RWPE1 (cell line): ENCODE data around the gene RAD54L2.
"Not testable (repeated sequence)": the region's sequence is repeated elsewhere in the genome, so short reads cannot be mapped to it uniquely, and the experiment has no call there.

ENCODE experiments used
- CTCF ChIA-PET: fragments of 350-600 bp; sonication (Branson Sonifier 250); formaldehyde crosslinking; extraction: SDS; loops from one replicate; lab custom pipeline; 2021; lab: Yijun Ruan, JAX
- POLR2A ChIA-PET: fragments of 400-600 bp; formaldehyde crosslinking; extraction: SDS; loops from one replicate; lab custom pipeline; 2020; ENCODE audit warnings: antibody characterized with exemption; ENCODE audit not compliant: low non-redundant PET; lab: Yijun Ruan, JAX
- DNase-seq: peaks from one replicate; pipeline ENCODE4 v3.0.0; 2012; ENCODE audit warnings: low spot score
- H3K27ac ChIP-seq: fragments of 450-650 bp; 2 replicates; pipeline ENCODE4 v1.5.1; 2017
- TF ChIP-seq, protein P1 (sequence below): fragments of 450-650 bp; conservative IDR thresholded peaks from 2 replicates; pipeline ENCODE4 v1.5.1; 2017; ENCODE audit warnings: low read depth, mild to moderate bottlenecking

The RAD54L2 gene

DNA sequence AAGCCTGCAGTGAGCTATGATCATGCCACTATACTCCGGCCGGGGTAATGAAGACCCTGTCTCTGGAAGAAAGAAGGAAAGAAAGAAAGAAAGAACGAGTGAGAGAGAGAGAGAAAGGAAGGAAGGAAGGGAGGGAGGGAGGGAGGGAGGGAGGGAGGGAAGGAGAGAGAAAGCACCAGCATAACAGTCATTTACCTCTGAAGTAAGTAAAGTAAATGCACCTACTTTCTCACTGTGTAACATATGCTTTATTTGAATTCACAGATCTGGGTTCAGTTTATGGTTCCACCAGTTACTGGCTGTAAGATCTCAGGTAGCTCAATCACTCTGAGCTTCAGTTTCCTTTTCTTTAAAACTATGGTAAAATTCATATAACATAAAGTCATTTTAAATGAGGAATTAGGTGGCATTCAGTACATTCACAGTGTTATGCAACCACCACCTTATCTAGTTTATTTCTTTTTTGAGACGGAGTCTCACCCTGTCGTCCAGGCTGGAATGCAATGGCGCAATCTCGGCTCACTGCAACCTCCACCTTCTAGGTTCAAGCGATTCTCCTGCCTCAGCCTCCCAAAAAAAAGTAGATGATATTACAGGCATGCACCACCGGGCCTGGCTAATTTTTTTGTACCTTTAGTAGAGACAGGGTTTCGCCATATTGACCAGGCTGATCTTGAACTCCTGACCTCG is 16.1 kb upstream of the RAD54L2 start:
- CTCF ChIA-PET, result interaction anchor here (0.6 kb wide), 1 partner anchor 586 kb away, joined by 3 read pairs; no protein-coding TSS in a partner anchor
- H3K27ac ChIP-seq, result no peak overlapping the region
- POLR2A ChIA-PET, result no interaction called here
- DNase-seq, result no peak
- TF ChIP-seq, protein P1, sequence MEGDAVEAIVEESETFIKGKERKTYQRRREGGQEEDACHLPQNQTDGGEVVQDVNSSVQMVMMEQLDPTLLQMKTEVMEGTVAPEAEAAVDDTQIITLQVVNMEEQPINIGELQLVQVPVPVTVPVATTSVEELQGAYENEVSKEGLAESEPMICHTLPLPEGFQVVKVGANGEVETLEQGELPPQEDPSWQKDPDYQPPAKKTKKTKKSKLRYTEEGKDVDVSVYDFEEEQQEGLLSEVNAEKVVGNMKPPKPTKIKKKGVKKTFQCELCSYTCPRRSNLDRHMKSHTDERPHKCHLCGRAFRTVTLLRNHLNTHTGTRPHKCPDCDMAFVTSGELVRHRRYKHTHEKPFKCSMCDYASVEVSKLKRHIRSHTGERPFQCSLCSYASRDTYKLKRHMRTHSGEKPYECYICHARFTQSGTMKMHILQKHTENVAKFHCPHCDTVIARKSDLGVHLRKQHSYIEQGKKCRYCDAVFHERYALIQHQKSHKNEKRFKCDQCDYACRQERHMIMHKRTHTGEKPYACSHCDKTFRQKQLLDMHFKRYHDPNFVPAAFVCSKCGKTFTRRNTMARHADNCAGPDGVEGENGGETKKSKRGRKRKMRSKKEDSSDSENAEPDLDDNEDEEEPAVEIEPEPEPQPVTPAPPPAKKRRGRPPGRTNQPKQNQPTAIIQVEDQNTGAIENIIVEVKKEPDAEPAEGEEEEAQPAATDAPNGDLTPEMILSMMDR, result no peak

DNA sequence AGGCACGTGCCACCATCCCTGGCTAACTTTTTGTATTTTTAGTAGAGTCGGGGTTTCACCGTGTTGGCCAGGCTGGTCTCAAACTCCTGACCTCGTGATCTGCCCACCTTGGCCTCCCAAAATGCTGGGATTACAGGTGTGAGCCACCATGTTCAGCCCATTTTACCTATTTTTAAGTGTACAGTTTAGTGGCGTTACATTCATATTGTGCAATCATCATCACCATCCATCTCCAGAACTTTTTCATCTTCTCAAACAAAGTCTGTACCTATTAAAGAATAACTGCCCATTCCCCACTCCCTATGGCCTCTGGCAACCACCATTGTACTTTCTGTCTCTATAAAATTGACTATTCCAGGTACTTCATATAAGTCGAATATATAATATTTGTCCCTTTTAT is 13.6 kb upstream of the RAD54L2 start:
- CTCF ChIA-PET, POLR2A ChIA-PET, DNase-seq, H3K27ac ChIP-seq: not testable (repeated sequence)

DNA sequence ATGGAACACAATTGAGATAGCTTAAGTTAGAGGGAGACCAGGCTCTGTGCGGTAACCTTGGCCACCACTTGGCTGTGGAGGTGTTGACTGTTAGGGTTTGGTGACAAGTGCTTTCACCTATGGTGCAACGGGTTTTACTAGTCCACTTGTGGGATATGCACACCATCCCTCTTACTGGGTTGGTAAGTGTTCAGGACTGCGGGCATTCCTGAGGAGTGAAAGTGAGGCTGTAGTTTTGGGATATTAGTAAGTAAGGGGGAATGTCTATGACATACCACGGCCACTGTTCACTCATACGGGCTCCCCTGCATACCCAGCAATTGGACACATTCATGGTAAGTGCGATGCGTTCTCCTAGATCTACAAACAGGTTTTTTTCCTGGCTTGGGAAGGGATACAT is 8.0 kb upstream of the RAD54L2 start:
- H3K27ac ChIP-seq, result no peak overlapping the region
- no peak for DNase-seq
- CTCF ChIA-PET, result no interaction called here
- TF ChIP-seq, protein P1, result no peak
- POLR2A ChIA-PET, result no interaction called here

DNA sequence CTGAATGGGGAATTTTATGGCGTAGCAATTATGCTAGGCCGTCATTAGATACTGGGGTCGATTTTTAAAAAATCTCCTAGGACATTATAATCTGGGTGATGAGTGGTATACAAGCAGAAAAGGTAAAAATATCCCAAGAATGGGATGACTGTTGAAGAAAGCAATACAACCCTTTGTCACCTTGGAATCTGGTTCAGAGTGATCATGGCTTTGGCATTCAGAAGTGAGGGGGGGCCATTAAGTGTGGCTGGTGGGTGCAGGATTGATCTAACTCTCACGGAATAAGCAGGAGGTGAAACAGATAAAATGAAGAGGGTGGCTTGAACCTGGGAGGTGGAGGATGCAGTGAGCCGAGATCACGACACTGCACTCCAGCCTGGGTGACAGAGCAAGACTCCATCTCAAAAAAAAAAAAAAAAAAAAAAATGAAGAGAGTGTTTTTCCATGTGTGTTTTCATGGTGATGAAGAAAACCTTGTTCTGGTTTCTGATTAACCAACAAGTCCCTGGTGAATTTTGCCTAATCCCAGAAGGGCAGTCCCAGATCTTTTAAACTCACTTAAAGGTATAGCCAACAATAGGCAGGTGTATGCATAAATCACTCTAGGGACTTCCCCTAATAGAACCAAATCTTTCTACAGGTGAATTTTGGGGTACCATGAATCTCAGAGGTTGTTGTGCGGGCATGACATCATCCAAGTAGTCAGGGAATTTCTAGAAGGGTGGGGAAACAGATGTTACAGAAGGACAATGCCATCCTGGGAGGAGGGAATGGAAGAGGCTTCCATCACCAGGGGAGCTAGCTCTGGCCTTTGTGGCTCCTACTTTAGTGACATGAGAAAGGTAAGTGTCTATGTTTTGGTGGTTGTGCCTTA is 3.1 kb upstream of the RAD54L2 start:
- no peak for DNase-seq
- POLR2A ChIA-PET, result no interaction called here
- CTCF ChIA-PET, result no interaction called here
- TF ChIP-seq, protein P1, result no peak
- no peak overlapping the region for H3K27ac ChIP-seq

DNA sequence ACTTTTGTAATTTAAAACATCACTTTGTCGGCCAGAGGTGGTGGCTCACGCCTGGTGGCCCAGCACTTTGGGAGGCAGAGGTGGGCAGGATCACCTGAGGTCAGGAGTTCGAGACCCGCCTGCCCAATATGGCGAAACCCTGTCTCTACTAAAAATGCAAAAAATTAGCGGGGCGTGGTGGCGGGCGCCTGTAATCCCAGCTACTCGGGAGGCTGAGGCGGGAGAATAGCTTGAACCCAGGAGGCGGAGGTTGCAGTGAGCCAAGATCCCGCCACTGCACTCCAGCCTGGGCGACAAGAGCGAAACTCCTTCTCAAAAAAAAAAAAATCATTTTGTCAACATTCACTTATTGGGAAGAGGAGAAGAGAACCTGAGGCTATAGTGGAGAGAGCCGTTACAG is 888 bp upstream of the RAD54L2 start:
- POLR2A ChIA-PET, DNase-seq: not testable (repeated sequence)
- CTCF ChIA-PET, result interaction anchor here (0.5 kb wide), 1 partner anchor 1145 kb away, joined by 3 read pairs; no protein-coding TSS in a partner anchor
- peak overlapping the region; percentile 91 for H3K27ac ChIP-seq

DNA sequence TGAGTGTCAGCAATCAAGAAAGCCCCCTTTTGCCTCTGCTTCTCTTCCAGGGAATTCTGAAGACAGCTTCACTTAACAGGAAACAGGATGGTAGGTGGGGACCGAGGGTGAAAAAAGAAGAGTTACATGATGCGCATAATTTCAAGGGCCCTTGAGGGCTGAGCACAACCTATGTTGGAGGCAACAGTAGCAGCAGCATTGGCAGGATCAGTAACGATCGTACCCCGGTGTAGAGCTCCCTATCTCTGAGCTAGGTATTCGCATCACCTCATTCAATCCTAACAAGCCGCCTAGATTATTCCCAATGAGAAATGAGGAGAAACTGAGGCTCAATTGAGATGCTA is 432 bp upstream of the RAD54L2 start:
- TF ChIP-seq, protein P1, result no peak
- POLR2A ChIA-PET, result interaction anchor here (1.6 kb wide), 1 partner anchor 38 kb away, joined by 4 read pairs; the partner anchor contains the start of gene DCAF1
- CTCF ChIA-PET, result interaction anchor here (0.5 kb wide), 1 partner anchor 1146 kb away, joined by 3 read pairs; no protein-coding TSS in a partner anchor
- DNase-seq, result no peak
- H3K27ac ChIP-seq, result peak overlapping the region; percentile 91

DNA sequence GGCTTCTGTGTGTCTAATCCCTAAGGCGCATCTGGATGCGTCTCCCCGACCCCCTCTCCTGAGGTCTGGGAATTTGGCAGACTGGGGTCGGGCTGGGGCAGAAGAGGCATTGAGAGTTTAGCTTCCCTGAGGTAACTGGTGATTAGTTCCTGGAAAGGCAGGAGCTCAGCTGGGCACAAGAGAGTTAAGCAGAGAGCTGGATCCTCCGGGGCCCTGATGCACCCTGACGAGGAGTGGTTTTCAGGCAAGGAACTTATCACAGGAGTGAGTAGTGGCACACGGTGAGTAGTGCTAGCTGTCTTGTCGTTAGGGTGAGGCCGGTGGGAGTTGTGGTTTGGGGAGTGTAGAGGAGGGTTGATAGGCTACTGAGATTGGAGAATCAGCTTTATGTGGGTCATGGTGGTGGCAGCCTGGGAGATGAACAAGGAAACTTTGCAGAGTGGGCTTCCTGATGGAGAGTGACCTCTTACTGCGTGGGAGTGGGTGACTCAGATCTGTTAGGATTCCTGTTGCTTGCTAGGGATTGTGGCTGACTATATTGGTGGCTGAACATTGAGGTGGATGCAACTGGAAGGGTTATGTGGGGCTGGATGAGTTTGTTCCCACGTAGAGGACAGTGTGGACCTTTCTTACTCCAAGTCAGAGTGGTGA is 897 bp downstream of the RAD54L2 start:
- H3K27ac ChIP-seq, result peak overlapping the region; percentile 91
- ChIA-PET POLR2A (interaction anchor here (1.6 kb wide), 1 partner anchor 40 kb away, joined by 4 read pairs; the partner anchor contains the start of gene DCAF1), CTCF (interaction anchor here (0.6 kb wide), 2 partner anchors 142 to 460 kb away, joined by 3 read pairs; no protein-coding TSS in a partner anchor)
- TF ChIP-seq, protein P1, result no peak
- DNase-seq, result peak; percentile 41

DNA sequence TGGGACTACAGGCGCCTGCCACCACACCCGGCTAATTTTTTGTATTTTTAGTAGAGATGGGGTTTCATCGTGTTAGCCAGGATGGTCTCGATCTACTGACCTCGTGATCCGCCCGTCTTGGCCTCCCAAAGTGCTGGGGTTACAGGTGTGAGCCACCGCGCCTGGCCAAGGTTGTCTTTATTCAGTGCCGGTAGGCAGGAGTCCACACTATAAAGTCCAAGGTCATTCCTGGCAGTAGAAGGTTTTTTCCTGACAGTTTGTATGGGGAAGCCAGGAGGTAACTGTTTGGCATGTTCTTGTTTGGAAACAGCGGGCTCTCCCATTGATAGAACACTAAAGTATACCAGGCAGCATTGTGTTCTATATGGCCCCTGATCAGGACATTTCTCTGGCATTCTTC is 4.1 kb downstream of the RAD54L2 start:
- POLR2A ChIA-PET, DNase-seq, CTCF ChIA-PET: not testable (repeated sequence)
- peak overlapping the region; percentile 53 for H3K27ac ChIP-seq
